ENCODE measurements around the gene FAM20A.

The FAM20A gene

DNA sequence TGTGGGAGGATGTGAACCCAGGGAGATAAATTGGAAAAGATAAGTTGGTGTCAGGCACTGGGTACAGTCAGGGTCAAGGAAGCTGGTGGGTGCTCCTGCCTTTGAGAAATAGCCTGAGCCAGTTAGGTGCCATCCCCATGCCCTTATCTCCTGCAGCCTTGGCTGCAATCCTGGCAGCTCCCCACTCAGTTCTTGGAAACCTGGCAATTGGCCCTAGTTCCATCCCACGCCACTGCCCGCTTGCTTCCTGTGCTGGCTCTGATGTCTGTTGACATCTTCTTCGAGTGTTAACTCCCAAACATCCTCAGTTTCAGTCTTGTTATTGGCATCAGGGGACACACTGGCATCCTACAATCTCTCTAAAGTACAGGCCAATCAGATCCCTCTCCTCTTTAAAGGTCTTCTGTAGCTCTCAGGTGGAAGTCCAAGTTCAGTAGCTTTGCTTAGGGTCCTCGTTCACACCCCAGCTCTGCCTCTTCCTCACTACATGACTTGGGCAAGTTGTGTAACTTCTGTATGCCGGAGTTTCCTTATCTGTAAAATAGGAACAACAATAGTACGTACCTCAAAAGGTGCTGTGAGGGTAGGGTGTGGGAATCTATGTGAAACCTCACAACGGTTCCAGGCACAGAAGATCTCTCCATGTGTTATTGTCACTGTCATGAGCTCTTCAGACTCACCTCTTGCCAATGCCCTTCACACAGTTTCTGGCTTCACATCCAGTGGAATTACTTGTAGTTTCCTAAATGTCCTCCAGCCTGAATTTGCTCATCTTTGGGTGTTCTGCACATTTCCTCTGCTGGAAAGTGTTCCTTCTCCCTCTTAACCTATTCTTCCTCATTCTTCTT lies 102.5 kb downstream of the FAM20A start:
- no peak overlapping the region for H3K27ac ChIP-seq
- TF ChIP-seq, protein P1, sequence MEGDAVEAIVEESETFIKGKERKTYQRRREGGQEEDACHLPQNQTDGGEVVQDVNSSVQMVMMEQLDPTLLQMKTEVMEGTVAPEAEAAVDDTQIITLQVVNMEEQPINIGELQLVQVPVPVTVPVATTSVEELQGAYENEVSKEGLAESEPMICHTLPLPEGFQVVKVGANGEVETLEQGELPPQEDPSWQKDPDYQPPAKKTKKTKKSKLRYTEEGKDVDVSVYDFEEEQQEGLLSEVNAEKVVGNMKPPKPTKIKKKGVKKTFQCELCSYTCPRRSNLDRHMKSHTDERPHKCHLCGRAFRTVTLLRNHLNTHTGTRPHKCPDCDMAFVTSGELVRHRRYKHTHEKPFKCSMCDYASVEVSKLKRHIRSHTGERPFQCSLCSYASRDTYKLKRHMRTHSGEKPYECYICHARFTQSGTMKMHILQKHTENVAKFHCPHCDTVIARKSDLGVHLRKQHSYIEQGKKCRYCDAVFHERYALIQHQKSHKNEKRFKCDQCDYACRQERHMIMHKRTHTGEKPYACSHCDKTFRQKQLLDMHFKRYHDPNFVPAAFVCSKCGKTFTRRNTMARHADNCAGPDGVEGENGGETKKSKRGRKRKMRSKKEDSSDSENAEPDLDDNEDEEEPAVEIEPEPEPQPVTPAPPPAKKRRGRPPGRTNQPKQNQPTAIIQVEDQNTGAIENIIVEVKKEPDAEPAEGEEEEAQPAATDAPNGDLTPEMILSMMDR (conservative IDR thresholded peaks at IDR 0.05): no peak

DNA sequence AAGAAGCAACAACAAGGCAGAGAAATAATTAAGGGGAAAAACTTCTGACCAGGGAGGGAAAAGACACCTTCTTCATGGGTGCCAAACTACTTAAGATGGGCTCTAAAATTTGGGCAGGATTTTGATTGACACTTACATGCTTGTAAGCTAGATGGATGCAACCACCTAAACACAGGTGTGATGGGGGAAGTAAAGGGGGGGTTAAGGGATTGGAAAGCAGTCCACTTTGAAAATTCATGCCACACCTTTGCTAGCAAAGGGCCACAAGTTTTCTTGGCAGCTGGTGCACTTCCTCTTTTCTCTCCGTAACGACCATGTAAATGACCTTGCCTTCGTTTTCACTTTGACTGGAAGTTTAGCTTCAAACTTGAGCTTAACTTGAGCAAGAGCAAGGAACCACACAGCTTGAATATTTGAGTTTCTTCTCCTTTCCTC lies 103.3 kb downstream of the FAM20A start:
- no peak overlapping the region for H3K27ac ChIP-seq
- TF ChIP-seq, protein P1 (conservative IDR thresholded peaks at IDR 0.05): no peak

- no peak overlapping the region for H3K27ac ChIP-seq
- TF ChIP-seq, protein P1 (conservative IDR thresholded peaks at IDR 0.05): no peak
Observed at GRCh38 chr17:68495081-68495480, 106.1 kb downstream of the FAM20A start.

DNA sequence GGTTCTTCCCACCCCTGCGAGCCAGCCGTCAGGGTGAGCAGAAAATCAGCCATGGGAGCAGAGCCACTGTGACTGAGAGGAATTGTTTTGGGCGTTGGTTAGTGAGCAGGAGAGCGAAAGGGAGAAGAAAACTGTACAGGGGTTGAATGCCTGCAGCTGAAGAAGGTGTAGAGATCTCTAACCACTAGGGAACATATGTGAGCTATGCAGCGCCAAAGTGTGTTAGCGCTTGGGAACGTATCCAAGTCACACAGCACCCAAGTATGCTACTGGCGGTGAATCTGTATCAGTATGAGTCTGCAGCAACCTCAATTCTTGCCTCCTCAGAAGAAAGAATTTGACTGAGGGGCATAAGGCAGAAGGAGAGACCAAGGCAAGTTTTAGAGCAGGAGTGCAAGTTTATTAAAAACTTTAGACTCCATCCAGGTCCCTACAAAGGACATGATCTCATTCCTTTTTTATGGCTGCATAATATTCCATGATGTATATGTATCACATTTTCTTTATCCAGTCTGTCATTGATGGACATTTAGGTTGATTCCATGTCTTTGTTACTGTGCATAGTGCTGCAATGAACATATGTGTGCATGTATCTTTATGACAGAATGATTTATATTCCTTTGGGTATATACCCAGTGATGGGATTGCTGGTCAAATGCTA lies 108.6 kb downstream of the FAM20A start:
- H3K27ac ChIP-seq: peak overlapping the region; percentile 62

- peak overlapping the region; percentile 62 for H3K27ac ChIP-seq
Observed at GRCh38 chr17:68491381-68492231, 109.6 kb downstream of the FAM20A start.

GRCh38 chr17:68489919-68490318 lies 111.2 kb downstream of the FAM20A start:
- TF ChIP-seq, protein P1 (conservative IDR thresholded peaks at IDR 0.05): no peak
- no peak overlapping the region for H3K27ac ChIP-seq

More at GRCh38 chr17:68491381-68492231, 109.6 kb downstream of the FAM20A start:
- TF ChIP-seq, protein P1 (conservative IDR thresholded peaks at IDR 0.05): no peak
